COLO668 (cell line): ENCODE data around the gene GABRA5.

Experiments
- DNase-seq: peaks from one replicate; lab custom pipeline; 2025; ENCODE audit not compliant: unreplicated experiment; lab: John Stamatoyannopoulos, UW

The GABRA5 gene

GRCh38 chr15:26921433-26921832 is 54.6 kb downstream of the GABRA5 start:
- no peak for DNase-seq

- no peak for DNase-seq
Measured at GRCh38 chr15:26926081-26926480, 59.2 kb downstream of the GABRA5 start.

- no peak for DNase-seq
Measured at GRCh38 chr15:26928051-26928450, 61.2 kb downstream of the GABRA5 start.

GRCh38 chr15:26929588-26929987 is 62.7 kb downstream of the GABRA5 start:
- no peak for DNase-seq

- DNase-seq, result no peak
Measured at GRCh38 chr15:26934848-26935247, 68.0 kb downstream of the GABRA5 start.

GRCh38 chr15:26935322-26935721 is 68.5 kb downstream of the GABRA5 start:
- DNase-seq, result no peak

- no peak for DNase-seq
Measured at GRCh38 chr15:26936502-26936901, 69.6 kb downstream of the GABRA5 start.

GRCh38 chr15:26937134-26937533 is 70.3 kb downstream of the GABRA5 start:
- no peak for DNase-seq

GRCh38 chr15:26939398-26939797 is 72.5 kb downstream of the GABRA5 start:
- no peak for DNase-seq

- no peak for DNase-seq
Measured at GRCh38 chr15:26941489-26941888, 74.6 kb downstream of the GABRA5 start.

- DNase-seq, result no peak
Measured at GRCh38 chr15:26943866-26944265, 77.0 kb downstream of the GABRA5 start.

GRCh38 chr15:26945046-26945445 is 78.2 kb downstream of the GABRA5 start:
- DNase-seq, result no peak

GRCh38 chr15:26950001-26950400 is 83.1 kb downstream of the GABRA5 start:
- DNase-seq, result no peak

- DNase-seq, result no peak
Measured at GRCh38 chr15:26954403-26954802, 87.5 kb downstream of the GABRA5 start.

GRCh38 chr15:26967719-26968269 is 100.9 kb downstream of the GABRA5 start:
- DNase-seq, result no peak

GRCh38 chr15:26968806-26969205 is 101.9 kb downstream of the GABRA5 start:
- no peak for DNase-seq

GRCh38 chr15:26970712-26971210 is 103.9 kb downstream of the GABRA5 start, which contains the start of gene GABRG3:
TSS of gene GABRG3 (plus strand) at chr15:26971181.
- peak; percentile 40 for DNase-seq

GRCh38 chr15:26971271-26972018 is 104.6 kb downstream of the GABRA5 start:
- DNase-seq, result peak; percentile 64

- no peak for DNase-seq
Measured at GRCh38 chr15:26972636-26973035, 105.8 kb downstream of the GABRA5 start.

GRCh38 chr15:26974120-26974780 is 107.4 kb downstream of the GABRA5 start:
- peak; percentile 10 for DNase-seq

- no peak for DNase-seq
Measured at GRCh38 chr15:26981492-26981891, 114.6 kb downstream of the GABRA5 start.

GRCh38 chr15:26983822-26984221 is 117.0 kb downstream of the GABRA5 start:
- DNase-seq, result no peak
